GM19452 (cell line): ENCODE measurements around the gene TRNP1.

ENCODE experiments used
- ATAC-seq: cut with Tn5 transposase; IDR thresholded peaks from one replicate; pipeline ENCODE4 v1.9.1; 2021; ENCODE audit not compliant: unreplicated experiment

TRNP1 gene

DNA sequence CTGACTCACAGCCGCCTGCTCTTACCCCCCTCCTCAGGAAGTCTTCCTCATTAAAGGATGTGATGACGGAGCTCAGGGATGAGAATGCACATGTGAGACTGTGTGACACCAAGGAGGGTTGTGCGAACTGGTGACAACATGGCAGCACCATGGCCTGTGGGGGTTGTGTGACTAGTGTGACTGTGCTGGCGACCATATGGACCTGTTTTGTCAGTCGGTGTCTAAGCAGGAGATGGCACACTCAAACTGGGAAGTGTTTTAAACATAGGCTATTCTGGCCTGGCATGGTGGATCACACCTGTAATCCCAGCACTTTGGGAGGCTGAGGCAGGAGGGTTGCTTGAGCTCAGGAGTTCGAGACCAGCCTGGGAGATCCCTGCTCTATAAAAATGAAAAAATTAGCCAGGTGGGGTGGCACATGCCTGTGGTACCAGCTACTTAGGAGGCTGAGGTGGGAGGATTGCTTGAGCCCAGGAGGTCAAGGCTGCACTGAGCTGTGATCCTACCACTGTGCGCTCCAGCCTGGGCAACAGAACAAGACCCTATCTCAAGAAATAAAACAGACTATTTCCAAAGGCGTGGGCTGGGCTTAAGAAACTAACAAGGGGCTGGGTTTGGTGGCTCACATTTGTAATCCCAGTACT, 7.4 kb downstream of the TRNP1 start:
- ATAC-seq, result no peak

GRCh38 chr1:27001570-27002360, 8.3 kb downstream of the TRNP1 start:
- no peak for ATAC-seq

DNA sequence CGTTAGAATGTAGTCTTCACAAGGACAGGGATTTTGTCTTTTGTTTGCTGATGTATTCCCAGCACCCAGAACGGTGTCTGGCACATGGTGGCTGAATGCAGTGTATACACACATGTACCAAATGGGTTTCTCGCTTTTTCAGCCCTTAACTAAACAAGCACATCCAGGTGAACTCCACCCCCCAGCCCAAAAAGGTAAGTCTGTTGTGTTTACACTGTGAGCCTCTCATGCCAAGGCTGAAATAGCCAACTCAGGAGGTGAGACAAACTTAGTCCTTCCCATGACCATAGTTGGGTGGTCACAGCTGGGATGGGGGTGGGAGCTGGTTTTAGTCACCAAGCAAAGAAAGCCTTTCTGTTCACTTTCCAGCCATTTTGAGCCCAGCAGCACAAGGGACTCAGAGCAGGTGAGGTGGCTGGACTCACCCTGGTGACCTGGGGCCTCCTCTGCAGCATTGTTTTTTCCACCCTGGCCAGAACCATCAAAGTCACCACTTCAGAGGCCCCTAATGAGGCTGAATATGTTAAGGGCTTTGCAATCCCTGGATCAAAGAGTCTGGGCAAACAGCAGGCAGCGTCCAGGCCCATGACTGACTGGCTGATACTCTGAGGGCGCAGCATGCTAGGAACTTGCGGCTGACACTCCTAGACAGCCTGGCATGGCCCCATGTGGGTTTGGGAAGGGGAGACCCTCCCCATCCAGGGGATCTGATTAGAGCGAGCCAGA, 10.4 kb downstream of the TRNP1 start:
- no peak for ATAC-seq

DNA sequence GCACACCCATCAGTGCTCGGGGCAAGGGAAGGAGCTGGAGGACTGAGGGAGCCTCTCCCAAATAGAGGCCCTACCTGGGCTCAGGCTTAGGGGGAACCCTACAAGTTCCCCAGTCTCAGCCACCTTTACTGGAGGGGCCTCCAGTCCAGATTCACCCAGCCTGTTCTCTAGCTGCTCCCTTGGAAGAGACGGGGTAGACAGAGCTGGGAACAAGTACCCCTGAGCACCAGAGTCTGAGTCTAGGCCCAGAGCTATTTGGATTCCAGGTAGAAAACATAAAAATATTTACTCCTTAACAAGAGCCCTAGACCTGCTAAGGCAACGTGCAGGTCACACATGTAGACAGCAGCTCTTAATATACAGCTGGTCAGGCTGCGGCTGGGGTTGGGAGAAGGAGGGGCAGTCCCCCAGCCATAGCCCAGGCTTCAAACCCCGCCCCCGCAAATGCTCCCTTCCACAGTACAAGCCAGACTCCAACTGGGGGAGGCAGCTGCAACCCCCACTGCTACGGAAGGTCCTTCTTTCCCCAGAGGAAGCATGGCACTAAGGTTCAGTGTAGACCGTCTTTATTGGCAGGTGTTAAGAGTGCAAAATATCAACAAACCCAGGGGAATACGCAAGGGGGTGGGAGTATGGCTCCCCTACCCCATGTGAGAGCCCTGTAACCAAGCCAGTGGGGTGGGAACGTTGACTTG, 11.1 kb downstream of the TRNP1 start:
- no peak for ATAC-seq

DNA sequence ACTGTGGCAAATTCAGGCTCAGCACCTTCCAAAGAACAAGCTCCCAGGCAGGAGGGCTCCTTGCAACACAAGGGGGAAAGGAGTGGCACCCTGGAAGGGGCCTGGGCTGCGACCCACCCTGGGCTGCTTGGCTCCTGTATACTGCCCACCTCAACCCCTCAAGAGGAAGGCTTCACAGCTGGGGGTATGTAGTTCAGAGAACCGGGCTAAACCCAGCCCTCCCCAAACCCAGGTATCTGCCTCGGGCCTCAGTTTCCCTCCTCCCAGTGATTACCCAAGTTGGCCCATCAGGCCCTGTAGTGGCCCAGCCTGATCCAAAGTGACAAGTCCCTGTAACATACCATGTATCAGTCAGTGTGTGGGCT, 11.7 kb downstream of the TRNP1 start:
- no peak for ATAC-seq

- ATAC-seq, result no peak
Observed at GRCh38 chr1:27005648-27006496, 12.4 kb downstream of the TRNP1 start.

DNA sequence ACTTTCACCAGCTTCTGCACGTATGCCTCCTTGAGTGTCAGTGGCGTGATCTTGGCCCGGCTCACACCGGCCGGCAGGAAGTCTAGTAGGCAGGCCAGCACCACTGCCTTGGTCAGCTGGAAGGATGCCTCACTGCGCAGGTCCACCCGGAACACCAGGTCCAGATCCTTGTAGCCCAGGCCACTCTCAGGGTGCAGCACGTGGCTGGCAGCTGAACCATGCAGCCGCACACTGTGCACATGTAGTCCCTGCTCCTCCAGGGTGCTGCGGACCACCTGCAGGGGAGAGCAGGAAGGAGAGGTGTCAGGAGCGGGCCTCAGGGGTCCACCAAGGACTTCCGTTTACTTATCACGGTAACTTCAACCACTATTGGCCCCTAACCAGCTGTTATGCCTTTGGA, 13.2 kb downstream of the TRNP1 start:
- ATAC-seq, result no peak

DNA sequence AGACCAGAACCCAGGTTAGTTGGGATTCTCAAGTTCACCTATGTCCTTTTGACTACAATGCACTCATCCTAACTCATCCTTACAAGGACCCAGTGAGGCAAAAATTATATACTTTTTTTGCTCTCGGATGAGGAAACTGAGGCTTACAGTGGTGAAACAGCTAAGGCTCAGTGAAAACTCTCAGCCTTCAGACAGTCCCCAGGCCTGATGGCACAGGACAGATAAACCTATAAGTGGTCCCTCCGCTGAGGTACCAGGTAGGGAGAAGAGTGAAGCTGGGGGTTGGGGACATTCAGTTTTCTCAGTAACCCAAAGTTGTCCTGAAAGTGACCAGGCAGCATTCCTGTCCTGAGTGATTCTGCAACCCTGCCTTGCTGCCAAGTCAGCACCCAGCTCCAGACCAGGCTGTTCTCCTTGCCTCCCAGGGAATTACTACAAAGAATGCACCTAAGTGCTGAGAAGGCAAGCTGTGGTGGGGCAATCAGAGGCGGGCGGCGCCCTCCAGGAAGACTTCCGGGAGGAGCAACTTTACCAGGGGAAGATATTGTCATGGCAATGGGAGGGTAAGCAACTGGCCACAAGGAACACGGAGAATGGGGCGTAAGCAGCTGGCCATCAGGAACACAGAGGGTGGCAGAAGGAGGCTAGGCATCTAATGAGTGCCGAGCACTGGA, 14.6 kb downstream of the TRNP1 start:
- no peak for ATAC-seq

DNA sequence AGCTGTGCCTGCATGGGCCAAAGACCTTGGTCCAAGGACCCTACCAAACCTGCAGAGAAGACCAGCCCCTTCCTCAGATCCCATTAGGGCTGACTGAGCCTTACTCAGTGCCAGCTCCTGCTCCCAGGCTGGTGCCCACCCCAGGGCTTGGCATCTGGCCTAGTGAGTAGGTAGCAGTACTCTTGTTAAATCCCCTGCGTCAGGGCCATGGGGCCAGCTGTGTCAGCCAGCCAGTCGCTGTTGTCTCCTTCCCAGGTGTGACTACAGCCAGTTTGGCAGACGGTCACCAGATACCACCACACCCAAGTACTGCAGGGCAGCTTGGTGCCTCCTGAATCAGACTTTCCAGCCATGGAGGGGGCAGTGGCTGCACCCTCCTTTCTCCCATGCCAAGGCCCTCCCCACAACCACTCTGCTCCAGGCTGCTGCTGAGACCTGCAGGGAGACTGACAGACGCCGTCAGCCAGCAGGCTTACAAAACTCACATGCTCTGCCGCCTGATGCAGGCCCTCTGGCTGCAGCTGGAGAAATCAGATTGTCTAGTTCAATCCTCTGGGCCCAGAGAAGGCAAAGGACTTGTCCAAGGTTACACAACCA, 16.2 kb downstream of the TRNP1 start:
- ATAC-seq, result no peak

- ATAC-seq, result no peak
Observed at GRCh38 chr1:27010226-27010994, 16.9 kb downstream of the TRNP1 start.

GRCh38 chr1:27011058-27011764, 17.7 kb downstream of the TRNP1 start:
- ATAC-seq, result no peak

- ATAC-seq, result no peak
Observed at GRCh38 chr1:27011976-27012563, 18.6 kb downstream of the TRNP1 start.

GRCh38 chr1:27015260-27015659, 21.8 kb downstream of the TRNP1 start:
- ATAC-seq, result no peak

- ATAC-seq, result no peak
Observed at GRCh38 chr1:27016376-27016775, 22.9 kb downstream of the TRNP1 start.

DNA sequence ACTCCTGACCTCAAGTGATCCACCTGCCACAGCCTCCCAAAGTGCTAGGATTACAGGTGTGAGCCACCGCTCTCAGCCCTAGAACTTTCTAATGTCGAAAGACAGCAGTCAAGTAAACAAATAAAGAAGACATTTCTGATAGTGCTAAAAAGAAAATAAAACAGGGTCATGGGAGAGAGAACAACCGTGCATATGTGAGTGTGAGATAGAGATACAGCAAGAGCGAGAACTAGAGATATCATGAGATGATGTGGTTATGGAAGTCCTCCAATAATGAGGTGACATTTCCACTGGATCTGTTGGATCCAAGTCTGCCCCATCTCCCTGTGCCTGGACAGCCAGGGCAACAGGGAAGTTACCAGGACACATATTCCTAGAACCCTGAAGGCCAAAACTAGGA, 23.7 kb downstream of the TRNP1 start:
- no peak for ATAC-seq

DNA sequence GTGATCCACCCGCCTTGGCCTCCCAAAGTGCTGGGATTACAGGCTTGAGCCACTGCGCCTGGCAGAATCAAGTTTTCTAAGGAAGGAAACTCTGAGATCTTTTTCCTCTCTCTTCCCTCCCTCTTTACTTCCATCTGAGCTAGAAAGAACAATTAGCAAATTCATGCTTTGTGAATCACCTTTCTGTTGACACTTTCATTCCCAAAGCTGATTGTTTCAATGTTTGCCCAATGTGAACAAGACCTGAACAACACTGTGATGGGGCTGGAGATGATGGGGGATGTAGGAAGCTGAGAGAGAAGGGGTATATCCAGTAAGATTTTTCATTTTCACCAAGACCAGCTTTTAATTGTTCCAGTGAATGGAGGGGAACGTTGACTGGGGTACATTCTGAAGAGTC, 24.8 kb downstream of the TRNP1 start:
- ATAC-seq, result no peak

DNA sequence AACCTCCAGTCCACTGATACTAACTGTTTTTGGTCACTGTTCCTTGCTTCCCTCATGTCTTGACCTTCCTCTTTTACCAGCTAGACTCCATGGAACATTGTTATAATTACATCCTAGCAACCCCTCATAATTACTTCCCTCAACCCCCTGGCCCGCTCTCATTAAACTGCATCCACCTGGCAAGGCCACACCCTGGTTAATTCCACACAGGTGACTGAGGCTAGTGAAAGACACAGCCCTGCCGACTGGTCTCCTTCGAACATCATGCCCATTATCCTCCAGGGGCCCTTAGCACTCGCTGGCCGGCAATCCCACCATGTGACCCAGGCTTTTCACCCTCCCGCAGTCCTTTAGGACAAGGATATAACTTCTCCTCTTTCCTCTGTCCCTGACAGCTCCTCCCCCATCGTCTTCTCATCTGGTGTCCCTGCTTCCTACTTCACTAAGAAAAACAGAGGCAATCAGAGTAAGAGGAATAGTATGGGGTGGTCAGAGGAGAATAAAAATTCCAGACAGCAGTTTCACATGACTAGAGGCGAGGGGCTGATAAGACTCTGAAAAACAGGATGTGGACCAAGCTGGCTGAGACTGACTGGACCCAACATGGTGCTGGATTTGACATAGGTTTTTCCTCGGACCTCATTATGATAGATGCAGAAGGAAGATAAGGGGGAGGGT, 28.0 kb downstream of the TRNP1 start:
- ATAC-seq, result no peak
